Thoracic aorta (tissue), 2 donors: Measurements from ENCODE around the gene NR4A3. TPM values are rescaled to one million over a fixed set of nuclear protein-coding genes. Genes with fewer than 3 reads are reported as not detected.

ENCODE experiments used
- ATAC-seq: fragments of 150-250 bp; one replicate; pipeline ENCODE4 v1.8.0; 2017; ENCODE audit warnings: low read depth; ENCODE audit not compliant: insufficient number of reproducible peaks, low FRiP score
- DNase-seq: peaks from one replicate; pipeline ENCODE4 v3.0.0-alpha.2; 2020; ENCODE audit warnings: low spot score
- H3K27ac ChIP-seq, 2 donors: fragments of 200-600 bp; sonication (generic); 1 replicate in 1 of 2; 2 replicates in 1 of 2; pipeline ENCODE4 v1.5.1; 2016; ENCODE audit warnings: mild to moderate bottlenecking in 2 of 2, moderate library complexity in 2 of 2
- H3K27me3 ChIP-seq: fragments of 200-600 bp; sonication (generic); replicated peaks from 2 replicates; pipeline ENCODE4 v1.6.0; 2016; ENCODE audit warnings: mild to moderate bottlenecking; ENCODE audit not compliant: insufficient read depth
- H3K36me3 ChIP-seq: fragments of 200-600 bp; sonication (generic); one replicate; pipeline ENCODE4 v1.5.1; 2016
- H3K4me1 ChIP-seq, 2 donors: fragments of 200-600 bp; sonication (generic); 1 replicate in 1 of 2; 2 replicates in 1 of 2; pipeline versions ENCODE4 v1.5.1 to v1.6.0; 2016; ENCODE audit warnings: low read depth in 2 of 2, mild to moderate bottlenecking in 1 of 2; ENCODE audit not compliant: control insufficient read depth in 1 of 2
- H3K4me3 ChIP-seq: fragments of 200-600 bp; sonication (generic); 2 replicates; pipeline ENCODE4 v1.5.1; 2016; ENCODE audit warnings: mild to moderate bottlenecking
- H3K9me3 ChIP-seq: fragments of 200-600 bp; sonication (generic); 2 replicates; pipeline ENCODE4 v1.5.1; 2016
- CTCF ChIP-seq: fragments of 200-600 bp; sonication (generic); IDR thresholded peaks from one replicate; pipeline ENCODE4 v1.5.1; 2019; ENCODE audit warnings: antibody characterized with exemption
- total RNA-seq, 2 donors: library from RNA; depleted of rRNA; stranded (reverse); fragments of >200 nt; gene quantifications; one replicate each; pipeline versions ENCODE4 v1.1.0 to v1.2.3, GENCODE V29; 2016

NR4A3 gene
- total RNA-seq, 2 donors from 2014 or later = 9.7 to 36.9 TPM

- no peaks in the 10 kb centered on the region for H3K27me3 ChIP-seq
- H3K9me3 ChIP-seq = no peaks in the 10 kb centered on the region
- no peak for TF ChIP-seq CTCF
- no peaks in the 10 kb centered on the region for H3K36me3 ChIP-seq
- no peaks in the 10 kb centered on the region for H3K4me1 ChIP-seq
- H3K27ac ChIP-seq = no peak overlapping the region
- ATAC-seq (no peak), DNase-seq (no peak)
- no peak overlapping the region for H3K4me3 ChIP-seq
These were observed 38.6 kb downstream of the NR4A3 start for GRCh38 chr9:99860266-99860665.

- no peaks in the 10 kb centered on the region for H3K36me3 ChIP-seq
- DNase-seq = no peak
- no peaks in the 10 kb centered on the region for H3K27me3 ChIP-seq
- no peaks in the 10 kb centered on the region for H3K9me3 ChIP-seq
- H3K27ac ChIP-seq = no peak overlapping the region
- no peak overlapping the region for H3K4me3 ChIP-seq
- TF ChIP-seq CTCF = no peak
- no peaks in the 10 kb centered on the region for H3K4me1 ChIP-seq
- no peak for ATAC-seq
These were observed 42.3 kb downstream of the NR4A3 start for GRCh38 chr9:99863955-99864354.

- no peaks in the 10 kb centered on the region for H3K27me3 ChIP-seq
- DNase-seq (no peak), ATAC-seq (no peak)
- H3K4me3 ChIP-seq = no peak overlapping the region
- no peak for TF ChIP-seq CTCF
- no peaks in the 10 kb centered on the region for H3K4me1 ChIP-seq
- H3K36me3 ChIP-seq = no peaks in the 10 kb centered on the region
- H3K9me3 ChIP-seq = no peaks in the 10 kb centered on the region
- H3K27ac ChIP-seq = no peak overlapping the region
These were observed 44.7 kb downstream of the NR4A3 start for GRCh38 chr9:99866398-99866797.

GRCh38 chr9:99867536-99867935 lies 45.9 kb downstream of the NR4A3 start:
- Histone ChIP-seq H3K9me3 (no peaks in the 10 kb centered on the region), H3K4me3 (no peak overlapping the region), H3K27me3 (no peaks in the 10 kb centered on the region), H3K36me3 (no peaks in the 10 kb centered on the region), H3K4me1 (no peaks in the 10 kb centered on the region), H3K27ac (no peak overlapping the region)
- no peak for TF ChIP-seq CTCF
- ATAC-seq (no peak), DNase-seq (no peak)

- Histone ChIP-seq H3K36me3 (no peaks in the 10 kb centered on the region), H3K4me3 (no peak overlapping the region), H3K27me3 (no peaks in the 10 kb centered on the region), H3K4me1 (no peaks in the 10 kb centered on the region), H3K27ac (no peak overlapping the region), H3K9me3 (no peaks in the 10 kb centered on the region)
- no peak for TF ChIP-seq CTCF
- no peak for DNase-seq
- ATAC-seq = no peak
These were observed 46.3 kb downstream of the NR4A3 start for GRCh38 chr9:99867968-99868367.
